GM21423 (cell line): ENCODE results near the gene SKIL.

Experiments used
- ATAC-seq: cut with Tn5 transposase; IDR thresholded peaks from one replicate; pipeline ENCODE4 v1.9.1; 2021; ENCODE audit warnings: mild to moderate bottlenecking, moderate library complexity; ENCODE audit not compliant: unreplicated experiment

Gene SKIL

GRCh38 chr3:170431054-170431453 is 73.5 kb downstream of the SKIL start:
- no peak for ATAC-seq

- no peak for ATAC-seq
Observed at GRCh38 chr3:170432416-170432815, 74.9 kb downstream of the SKIL start.

- ATAC-seq: no peak
Observed at GRCh38 chr3:170436697-170437096, 79.2 kb downstream of the SKIL start.

GRCh38 chr3:170437176-170437575 is 79.7 kb downstream of the SKIL start:
- no peak for ATAC-seq

- ATAC-seq: no peak
Observed at GRCh38 chr3:170437696-170438407, 80.3 kb downstream of the SKIL start.

- ATAC-seq: no peak
Observed at GRCh38 chr3:170438836-170439235, 81.3 kb downstream of the SKIL start.

GRCh38 chr3:170440344-170440743 is 82.8 kb downstream of the SKIL start:
- ATAC-seq: no peak

- no peak for ATAC-seq
Observed at GRCh38 chr3:170441412-170441811, 83.9 kb downstream of the SKIL start.

GRCh38 chr3:170442947-170443346 is 85.4 kb downstream of the SKIL start:
- no peak for ATAC-seq

- ATAC-seq: no peak
Observed at GRCh38 chr3:170443457-170443856, 85.9 kb downstream of the SKIL start.
